GM18526 (cell line): Measurements from ENCODE around the gene CST7.

Experiments used
- POLR2A ChIP-seq: IDR thresholded peaks from 3 replicates; pipeline ENCODE4 v1.6.1; 2011; ENCODE audit not compliant: insufficient read length; ENCODE audit errors: extremely low read depth

CST7 gene

GRCh38 chr20:24998631-24999445 is 49.8 kb downstream of the CST7 start:
- no peak for TF ChIP-seq POLR2A

DNA sequence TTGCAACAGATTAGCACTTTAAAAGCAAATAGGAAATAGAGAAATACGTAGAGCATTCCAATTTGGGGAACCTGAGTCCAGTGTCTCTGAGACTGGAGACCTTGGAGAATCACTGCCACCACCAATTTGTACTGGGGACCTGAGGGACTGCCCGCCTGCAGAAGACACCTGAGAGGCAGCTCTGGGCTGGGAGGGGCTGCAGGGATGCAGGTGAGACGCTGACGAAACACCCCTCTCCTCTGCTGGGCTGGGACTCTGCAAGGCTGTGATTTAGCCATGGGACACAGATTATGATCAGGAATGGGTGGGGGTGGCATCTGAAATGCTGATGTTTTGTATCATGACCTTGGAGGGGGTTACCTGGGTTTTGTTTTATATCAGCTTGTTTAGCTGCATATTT is 50.5 kb downstream of the CST7 start:
- TF ChIP-seq POLR2A = no peak

DNA sequence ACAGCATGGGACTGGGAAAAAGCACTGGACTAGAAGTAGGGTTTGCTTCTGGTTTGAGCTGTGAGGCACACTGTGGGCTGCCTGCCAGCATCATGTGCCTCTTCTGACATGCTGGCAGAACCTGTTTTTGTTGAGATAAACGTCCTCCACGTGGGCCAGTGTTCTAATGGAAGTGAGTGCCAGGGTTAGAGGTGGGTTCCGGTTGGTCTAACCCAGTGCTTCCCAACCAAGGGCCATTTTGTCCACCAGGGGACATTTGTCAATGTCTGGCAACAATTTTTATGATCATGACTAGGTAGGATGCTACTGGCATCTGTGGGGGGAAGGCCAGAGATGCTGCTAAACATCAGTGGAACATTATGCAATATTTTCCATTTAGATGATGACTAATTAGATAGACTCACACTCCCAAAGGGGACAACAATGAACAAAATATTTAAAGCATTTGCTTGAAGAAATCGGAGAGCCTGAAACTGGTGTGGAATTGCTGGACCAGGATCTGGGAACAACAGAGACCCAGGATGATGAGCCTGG is 51.3 kb downstream of the CST7 start:
- no peak for TF ChIP-seq POLR2A

GRCh38 chr20:25003002-25003401 is 53.9 kb downstream of the CST7 start:
- no peak for TF ChIP-seq POLR2A

- TF ChIP-seq POLR2A = no peak
Observed at GRCh38 chr20:25005220-25005619, 56.2 kb downstream of the CST7 start.

- TF ChIP-seq POLR2A = no peak
Observed at GRCh38 chr20:25005661-25006060, 56.6 kb downstream of the CST7 start.

GRCh38 chr20:25006431-25007167 is 57.5 kb downstream of the CST7 start:
- no peak for TF ChIP-seq POLR2A

DNA sequence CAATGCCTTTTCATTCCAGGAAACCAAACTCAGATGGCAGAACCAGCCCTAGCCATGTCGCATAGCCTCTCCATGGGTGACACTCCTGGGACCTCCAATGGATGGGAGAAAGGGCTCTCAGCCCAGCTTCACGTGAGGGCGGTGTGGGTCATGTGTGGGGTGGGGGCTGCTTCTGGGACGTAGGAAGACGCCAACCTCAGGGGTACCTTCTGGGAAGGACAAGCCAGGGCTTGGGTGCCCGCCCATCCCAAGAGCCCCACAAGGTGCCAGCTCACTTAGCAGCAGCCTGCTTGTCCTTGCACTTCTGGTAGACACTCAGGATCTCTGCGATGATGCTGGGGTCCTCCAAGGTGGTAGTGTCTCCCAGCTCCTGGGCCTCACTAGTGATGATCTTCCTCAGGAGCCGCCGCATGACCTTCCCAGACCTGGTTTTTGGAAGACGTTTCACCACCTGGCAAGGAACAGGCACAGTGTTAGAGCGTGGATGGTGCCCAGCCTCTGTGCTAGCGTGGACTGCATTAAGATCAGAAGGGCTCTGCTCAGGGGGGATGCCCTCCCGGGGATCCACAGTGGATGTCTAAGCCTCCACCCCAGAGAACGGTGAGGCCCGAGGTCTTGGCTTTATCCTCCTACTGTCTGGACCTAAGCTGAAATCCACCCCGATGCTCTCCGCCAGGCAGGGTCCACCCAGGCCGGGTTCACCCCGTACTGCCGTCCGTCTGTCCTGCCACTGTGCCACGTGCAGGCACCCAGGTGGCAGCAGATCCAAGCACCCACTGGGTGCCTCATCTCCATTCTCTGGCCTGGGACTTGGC is 58.6 kb downstream of the CST7 start:
- TF ChIP-seq POLR2A = no peak

DNA sequence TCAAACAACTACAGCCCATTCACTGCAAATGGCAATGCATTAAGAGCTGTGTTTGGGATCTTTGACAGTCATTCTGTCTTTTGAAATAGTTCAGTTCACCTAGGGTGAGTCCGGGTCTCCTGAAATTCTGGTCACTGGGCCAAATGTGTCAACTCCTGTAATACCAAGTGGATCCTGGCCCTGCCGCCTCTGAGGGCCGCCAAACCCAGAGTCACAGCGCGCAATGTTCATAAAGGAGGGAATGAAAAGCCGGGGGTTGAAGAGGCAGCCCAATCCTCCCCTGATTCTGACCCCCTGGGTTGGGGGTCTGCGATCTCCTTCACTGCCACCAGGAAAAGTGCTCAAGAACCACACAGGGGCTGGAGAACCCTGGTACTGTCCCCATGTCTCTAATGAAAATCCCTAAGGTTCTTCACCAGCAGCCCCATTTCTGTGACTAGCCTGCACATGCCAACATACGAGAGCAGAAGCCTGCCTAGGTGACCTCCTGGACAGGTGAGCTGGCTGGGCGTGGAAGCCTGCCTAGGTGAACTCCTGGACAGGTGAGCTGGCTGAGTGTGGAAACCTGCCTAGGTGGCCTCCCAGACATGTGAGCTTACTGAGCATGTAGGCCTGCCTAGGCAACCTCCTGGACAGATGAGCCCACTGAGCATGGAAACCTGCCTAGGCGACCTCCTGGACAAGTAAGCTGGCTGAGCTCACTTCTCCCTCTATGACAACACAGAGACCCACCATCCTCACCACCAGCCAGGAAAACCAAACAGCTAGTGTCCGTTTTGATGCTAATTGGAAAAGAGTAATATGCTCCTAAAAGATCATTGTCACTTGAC is 59.5 kb downstream of the CST7 start:
- TF ChIP-seq POLR2A = no peak
